Stimulated activated CD8-positive, alpha-beta memory T cell treated with anti-CD3 and anti-CD28 coated beads, Interleukin-12 subunit alpha, Interleukin-12 subunit beta, amount 100 ng/mL, for 1 hour (primary cell): Measurements from ENCODE around the gene TMEM156.
"Not testable (repeated sequence)": the region's sequence is repeated elsewhere in the genome, so short reads cannot be mapped to it uniquely, and the experiment has no call there.

ENCODE experiments used
- DNase-seq: peaks from one replicate; pipeline ENCODE4 v3.0.0-alpha.2; 2020; ENCODE audit warnings: low read depth

TMEM156 gene

DNA sequence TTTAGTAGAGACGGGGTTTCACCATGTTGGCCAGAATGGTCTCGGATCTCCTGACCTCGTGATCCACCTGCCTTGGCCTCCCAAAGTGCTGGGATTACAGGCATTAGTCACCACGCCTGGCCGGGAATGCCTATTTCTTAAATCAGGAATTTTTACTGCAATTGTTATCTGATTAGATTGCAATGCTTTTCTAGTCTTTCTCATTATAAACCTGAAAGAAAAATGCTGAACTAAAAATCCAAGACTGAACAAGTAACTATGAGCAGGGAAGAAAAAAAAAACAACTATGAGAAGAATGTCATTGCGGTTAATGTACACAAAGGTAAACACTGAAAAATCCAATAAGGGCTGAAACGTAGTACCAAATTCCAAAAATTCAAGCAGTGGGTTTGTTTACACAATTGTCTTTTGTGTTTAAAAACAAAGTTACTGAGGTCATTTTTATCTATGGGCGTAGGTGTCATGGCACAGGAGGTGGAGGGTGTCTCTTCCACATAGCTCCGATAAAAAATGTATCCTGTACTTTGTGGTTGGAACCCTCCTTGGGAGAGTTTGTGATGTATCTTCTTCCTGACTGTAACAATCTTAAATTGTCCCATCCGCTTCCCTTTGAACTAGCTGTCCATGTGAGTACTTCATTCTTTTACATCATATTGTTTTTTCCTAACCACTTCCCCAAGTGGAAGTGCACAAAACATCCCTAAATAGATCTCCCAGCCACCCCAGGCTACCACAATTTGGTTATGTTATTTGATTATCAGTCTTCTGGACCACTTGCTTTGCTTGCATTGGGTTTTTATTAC lies 11.1 kb upstream of the TMEM156 start:
- no peak for DNase-seq

DNA sequence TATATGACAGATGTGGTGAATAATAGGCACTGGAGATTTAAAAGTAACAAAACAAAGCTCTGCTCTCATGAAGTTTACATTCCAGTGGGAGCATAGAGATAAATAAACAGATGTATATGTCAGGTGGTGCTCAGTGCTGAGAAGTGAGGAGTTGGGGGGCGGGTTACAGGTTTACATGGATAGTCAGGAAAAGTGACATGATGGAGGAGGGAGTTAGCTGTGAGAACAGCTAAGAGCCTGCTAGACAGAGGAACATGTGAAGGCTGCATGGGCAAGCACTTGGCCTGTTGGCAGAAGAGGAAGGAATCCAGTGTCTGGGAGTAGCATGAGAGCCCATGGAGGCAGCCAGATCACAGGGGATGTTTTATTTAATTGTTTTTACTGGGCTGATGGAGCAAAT lies 10.2 kb upstream of the TMEM156 start:
- DNase-seq = no peak

DNA sequence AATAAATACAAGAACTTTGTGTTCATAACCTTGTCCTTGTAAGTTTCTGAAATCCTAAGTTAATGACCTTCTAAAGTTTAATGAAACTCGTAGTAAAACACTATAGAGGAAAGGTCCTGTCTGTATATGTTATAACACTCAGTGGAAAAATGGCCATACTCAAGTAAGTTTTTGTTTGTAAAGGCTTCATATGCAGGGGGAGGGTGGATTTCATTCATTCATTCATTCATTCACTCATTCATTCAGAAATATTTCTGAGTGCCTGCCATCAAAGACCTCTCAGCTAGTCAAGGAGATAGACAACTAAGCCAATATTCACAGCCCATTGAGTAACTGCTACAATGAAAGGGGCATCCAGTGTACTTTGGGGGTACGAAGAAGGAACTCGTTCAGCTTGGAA lies 6.9 kb upstream of the TMEM156 start:
- DNase-seq = no peak

GRCh38 chr4:39037941-39038340 lies 5.7 kb upstream of the TMEM156 start:
- no peak for DNase-seq

- DNase-seq = no peak
Measured at GRCh38 chr4:39037491-39037825, 5.2 kb upstream of the TMEM156 start.

GRCh38 chr4:39036172-39036571 lies 4.0 kb upstream of the TMEM156 start:
- no peak for DNase-seq

- not testable (repeated sequence) for DNase-seq
Measured at GRCh38 chr4:39031590-39032020, 604 bp downstream of the TMEM156 start.

DNA sequence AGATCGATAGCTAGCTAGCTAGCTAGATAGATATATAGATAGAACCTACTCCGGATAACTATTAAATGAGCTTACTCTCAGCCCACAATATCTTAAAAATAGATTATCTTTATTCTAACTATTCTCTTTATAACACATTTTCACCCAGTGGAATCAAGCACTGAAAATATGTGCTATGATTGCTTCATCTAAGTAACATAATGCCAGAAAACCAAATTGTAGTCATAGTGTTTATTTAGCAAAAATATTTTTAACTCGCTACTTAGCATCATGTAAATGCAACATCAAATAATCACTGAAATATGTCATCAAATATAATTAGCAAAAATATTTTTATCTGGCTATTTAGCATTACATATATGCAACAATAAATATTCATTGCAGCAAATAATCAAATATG lies 1.5 kb downstream of the TMEM156 start:
- DNase-seq = no peak

DNA sequence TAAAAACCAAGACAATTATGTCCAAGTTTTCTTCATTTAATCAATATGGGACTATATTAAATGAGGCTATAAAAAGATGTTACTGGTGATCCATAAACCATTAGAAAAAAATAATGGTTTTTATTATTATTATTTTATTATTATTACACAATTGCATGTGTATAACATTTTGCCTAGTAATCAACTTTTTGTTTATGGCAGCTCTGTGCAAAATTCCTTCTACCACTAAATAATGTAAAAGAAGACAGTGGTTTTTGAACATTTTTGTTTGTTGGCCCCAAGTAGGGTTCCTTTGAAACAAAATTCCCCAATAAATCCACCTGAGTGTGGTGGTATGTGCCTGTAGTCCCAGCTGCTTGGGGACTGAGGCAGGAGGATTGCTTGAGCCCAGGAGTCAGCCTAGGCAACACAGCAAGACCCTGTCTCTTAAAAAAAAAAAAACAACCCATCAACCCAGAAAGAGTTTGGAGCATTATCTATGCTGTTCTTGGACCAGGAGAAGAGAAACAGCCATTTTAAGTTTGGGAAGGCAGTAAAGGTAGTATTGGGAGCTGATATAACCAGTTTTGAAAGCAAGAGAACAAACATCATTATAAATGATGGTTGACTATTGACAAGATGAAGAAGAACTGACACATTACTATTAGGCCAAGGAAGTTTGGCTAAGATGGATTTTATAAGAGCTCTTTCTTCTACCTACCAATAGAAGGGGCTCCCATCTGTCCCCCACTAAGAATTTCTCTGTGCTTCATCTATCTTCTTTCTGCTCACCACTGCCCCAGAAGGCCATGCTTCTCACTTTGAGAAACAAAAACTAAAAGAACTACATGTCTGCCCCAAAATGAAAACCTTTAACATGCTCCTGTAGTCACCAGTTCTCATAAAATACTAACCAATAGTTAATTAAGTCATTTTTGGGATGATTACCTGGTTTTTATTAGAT lies 2.2 kb downstream of the TMEM156 start:
- no peak for DNase-seq

- no peak for DNase-seq
Measured at GRCh38 chr4:39026096-39026495, 6.1 kb downstream of the TMEM156 start.

- no peak for DNase-seq
Measured at GRCh38 chr4:39025552-39026085, 6.6 kb downstream of the TMEM156 start.

DNA sequence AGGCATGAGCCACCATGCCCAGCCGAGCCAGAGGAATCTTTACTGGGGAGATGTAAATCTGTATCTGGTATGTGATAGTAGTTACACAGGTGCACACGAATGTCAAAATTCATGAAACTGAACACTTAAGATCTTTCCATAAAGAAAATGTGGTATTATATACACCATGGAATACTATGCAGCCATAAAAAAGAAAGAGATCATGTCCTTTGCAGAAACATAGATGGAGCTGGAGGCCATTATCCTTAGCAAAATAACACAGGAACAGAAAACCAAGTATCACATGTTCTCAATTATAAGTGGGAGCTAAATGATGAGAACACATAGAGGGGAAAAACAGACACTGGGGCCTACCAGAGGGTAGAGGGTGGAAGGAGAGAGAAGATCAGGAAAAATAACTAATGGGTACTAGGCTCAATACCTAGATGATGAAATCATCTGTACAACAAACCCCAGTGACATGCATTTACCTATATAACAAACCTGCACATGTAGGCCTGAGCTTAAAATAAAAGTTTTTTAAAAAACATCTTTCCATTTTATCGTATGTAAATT lies 7.8 kb downstream of the TMEM156 start:
- no peak for DNase-seq

DNA sequence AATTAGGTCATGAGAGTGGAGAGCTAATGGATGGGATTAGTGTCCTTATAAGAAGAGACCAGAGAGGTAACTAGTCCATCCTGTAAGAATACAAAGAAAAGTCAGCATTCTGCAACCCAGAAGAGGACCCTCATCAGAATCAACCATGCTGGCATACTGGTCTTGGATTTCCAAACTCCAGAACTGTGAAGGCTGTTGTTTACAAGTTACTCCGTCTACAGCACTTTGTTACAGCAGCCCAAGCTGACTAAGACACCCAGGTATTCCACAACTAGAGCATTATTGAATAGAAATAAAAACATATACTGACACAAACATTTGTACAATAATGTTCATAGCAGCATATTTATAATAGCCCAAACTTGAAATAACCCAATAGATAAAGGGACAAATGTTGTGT lies 9.2 kb downstream of the TMEM156 start:
- no peak for DNase-seq

DNA sequence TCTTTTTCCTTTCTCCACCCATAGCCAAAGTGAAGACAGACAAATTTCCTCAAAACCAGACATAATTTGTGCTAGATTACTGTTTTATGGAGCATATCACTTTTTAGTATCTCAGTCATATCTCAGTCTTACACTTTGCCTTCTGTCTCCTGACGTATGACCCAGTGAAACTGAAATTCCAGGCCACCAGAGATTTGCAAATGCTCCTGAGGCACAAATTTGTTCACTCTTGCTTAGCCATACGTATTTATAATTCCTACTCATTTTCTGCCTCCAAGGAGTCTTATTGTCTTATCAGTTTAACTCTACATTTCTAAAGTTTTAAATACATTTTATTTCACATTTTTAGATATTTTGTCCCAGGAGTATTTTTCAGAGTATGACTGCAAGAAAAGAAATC lies 10.0 kb downstream of the TMEM156 start:
- DNase-seq = no peak

GRCh38 chr4:39021631-39022030 lies 10.6 kb downstream of the TMEM156 start:
- no peak for DNase-seq

DNA sequence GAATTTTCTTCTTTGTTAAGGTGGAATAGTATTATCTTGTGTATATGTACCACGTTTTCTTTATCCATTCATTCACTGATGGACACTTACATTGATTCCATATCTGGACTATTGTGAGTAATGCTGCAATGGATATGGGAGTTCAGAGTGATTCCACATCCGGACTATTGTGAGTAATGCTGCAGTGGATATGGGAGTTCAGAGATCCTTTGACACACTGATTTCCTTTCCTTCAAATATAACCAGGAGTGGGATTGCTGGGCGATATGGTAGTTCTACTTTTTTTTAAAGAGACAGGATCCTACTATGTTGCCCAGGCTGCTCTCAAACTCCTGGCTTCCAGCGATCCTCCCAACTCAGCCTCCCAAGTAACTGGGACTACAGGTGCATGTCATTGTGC lies 12.1 kb downstream of the TMEM156 start:
- no peak for DNase-seq

DNA sequence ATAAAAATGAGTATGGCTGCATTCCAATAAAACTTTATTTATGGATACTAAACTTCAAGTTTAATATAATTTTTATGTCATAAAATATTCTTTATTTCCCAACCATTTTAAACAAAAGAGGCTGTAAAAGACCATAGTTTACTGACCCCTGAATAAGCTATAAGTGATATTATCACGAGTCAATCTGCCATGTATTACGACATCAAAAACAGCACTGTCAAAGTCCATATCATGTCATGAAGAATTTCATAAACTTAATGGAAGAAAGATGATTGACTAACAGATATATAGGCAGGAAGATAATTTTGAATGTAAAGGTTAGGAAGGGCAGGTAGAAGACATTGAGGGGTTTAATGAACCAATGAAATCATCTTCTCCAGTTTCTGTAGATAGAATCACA lies 18.2 kb downstream of the TMEM156 start:
- no peak for DNase-seq

DNA sequence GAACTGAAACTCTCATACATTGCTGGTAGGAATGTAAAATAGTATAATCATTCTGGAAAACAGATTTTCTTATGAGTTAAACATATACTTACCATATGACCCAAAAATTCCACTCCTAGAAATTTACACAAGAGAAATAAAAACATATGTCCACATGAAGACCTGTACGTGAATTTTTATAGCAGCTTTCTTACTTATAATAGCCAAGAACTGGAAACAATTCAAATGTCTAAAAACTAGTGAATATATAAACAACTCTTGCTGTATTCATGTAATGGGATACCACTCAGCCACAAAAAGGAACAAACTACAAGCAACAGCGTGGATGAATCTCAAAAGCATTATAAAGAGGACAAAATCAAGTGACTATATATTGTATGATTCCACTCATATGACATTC lies 27.5 kb downstream of the TMEM156 start:
- DNase-seq = no peak

DNA sequence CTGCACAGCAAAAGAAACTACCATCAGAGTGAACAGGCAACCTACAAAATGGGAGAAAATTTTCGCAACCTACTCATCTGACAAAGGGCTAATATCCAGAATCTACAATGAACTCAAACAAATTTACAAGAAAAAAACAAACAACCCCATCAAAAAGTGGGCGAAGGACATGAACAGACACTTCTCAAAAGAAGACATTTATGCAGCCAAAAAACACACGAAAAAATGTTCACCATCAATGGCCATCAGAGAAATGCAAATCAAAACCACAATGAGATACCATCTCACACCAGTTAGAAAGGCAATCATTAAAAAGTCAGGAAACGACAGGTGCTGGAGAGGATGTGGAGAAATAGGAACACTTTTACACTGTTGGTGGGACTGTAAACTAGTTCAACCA lies 30.2 kb downstream of the TMEM156 start:
- DNase-seq = not testable (repeated sequence)

- DNase-seq = no peak
Measured at GRCh38 chr4:38995660-38996005, 36.6 kb downstream of the TMEM156 start.

DNA sequence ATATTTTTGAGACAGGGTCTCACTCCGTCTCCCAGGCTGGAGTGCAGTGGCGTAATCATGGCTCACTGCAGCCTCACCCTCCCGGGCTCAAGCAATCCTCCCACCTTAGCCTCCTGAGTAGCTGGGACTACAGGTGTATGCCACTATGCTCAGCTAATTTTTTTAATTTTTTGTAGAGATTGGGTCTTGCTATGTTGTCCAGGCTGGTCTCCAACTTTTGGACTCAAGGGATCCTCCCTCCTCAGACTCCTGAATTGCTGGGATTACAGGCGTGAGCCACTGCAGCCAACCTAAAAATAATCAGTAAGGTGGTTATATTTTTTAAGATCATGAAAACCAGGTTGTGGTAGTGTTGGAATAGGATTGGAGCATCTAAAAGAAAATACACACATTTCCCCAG lies 38.1 kb downstream of the TMEM156 start:
- DNase-seq = no peak

- no peak for DNase-seq
Measured at GRCh38 chr4:38993683-38994082, 38.5 kb downstream of the TMEM156 start.

GRCh38 chr4:38990241-38990640 lies 42.0 kb downstream of the TMEM156 start:
- no peak for DNase-seq
